ENCODE data around the gene PRKG1. TPM values are rescaled to one million over a fixed set of nuclear protein-coding genes. Genes with fewer than 3 reads are reported as not detected.

PRKG1 gene
- total RNA-seq, 2 donors from 2014 or later = 145 to 381 TPM

- H3K27me3 ChIP-seq (replicated peaks; ENCODE audit: insufficient read depth) = no peaks in the 10 kb centered on the region
- H3K27ac ChIP-seq = no peak overlapping the region
- H3K36me3 ChIP-seq = no peaks in the 10 kb centered on the region
- H3K4me1 ChIP-seq (ENCODE audit: control insufficient read depth in 1 of 2, low read depth in 2 of 2) = peaks cover 3 to 37% of the 10 kb centered on the region in 2 donors
- no peak overlapping the region for H3K4me3 ChIP-seq
- no peak for TF ChIP-seq CTCF (IDR thresholded peaks at IDR 0.05)
- H3K9me3 ChIP-seq = no peaks in the 10 kb centered on the region
- no peak for ATAC-seq (ENCODE audit: insufficient number of reproducible peaks, low FRiP score, low read depth)
- DNase-seq (ENCODE audit: low spot score) = no peak
Measured at GRCh38 chr10:51178634-51179033, 104.3 kb downstream of the PRKG1 start.

GRCh38 chr10:51180141-51180540 lies 105.9 kb downstream of the PRKG1 start:
- peaks cover 6 to 48% of the 10 kb centered on the region in 2 donors for H3K4me1 ChIP-seq (ENCODE audit: control insufficient read depth in 1 of 2, low read depth in 2 of 2)
- H3K36me3 ChIP-seq = no peaks in the 10 kb centered on the region
- TF ChIP-seq CTCF (IDR thresholded peaks at IDR 0.05) = no peak
- H3K4me3 ChIP-seq = no peak overlapping the region
- no peak for DNase-seq (ENCODE audit: low spot score)
- no peak for ATAC-seq (ENCODE audit: insufficient number of reproducible peaks, low FRiP score, low read depth)
- H3K9me3 ChIP-seq = no peaks in the 10 kb centered on the region
- no peaks in the 10 kb centered on the region for H3K27me3 ChIP-seq (replicated peaks; ENCODE audit: insufficient read depth)
- no peak overlapping the region for H3K27ac ChIP-seq

- H3K27ac ChIP-seq = peak overlapping the region in 1 of 2 donors; percentile 15
- no peaks in the 10 kb centered on the region for H3K27me3 ChIP-seq (replicated peaks; ENCODE audit: insufficient read depth)
- H3K9me3 ChIP-seq = no peaks in the 10 kb centered on the region
- TF ChIP-seq CTCF (IDR thresholded peaks at IDR 0.05) = no peak
- DNase-seq (ENCODE audit: low spot score) = no peak
- ATAC-seq (ENCODE audit: insufficient number of reproducible peaks, low FRiP score, low read depth) = no peak
- H3K36me3 ChIP-seq = no peaks in the 10 kb centered on the region
- H3K4me3 ChIP-seq = no peak overlapping the region
- H3K4me1 ChIP-seq (ENCODE audit: control insufficient read depth in 1 of 2, low read depth in 2 of 2) = peaks cover 15 to 57% of the 10 kb centered on the region in 2 donors
Measured at GRCh38 chr10:51183783-51184182, 109.5 kb downstream of the PRKG1 start.

- DNase-seq (ENCODE audit: low spot score) (no peak), ATAC-seq (ENCODE audit: insufficient number of reproducible peaks, low FRiP score, low read depth) (no peak)
- no peaks in the 10 kb centered on the region for H3K27me3 ChIP-seq (replicated peaks; ENCODE audit: insufficient read depth)
- H3K36me3 ChIP-seq = no peaks in the 10 kb centered on the region
- no peak overlapping the region for H3K4me3 ChIP-seq
- H3K27ac ChIP-seq = peak overlapping the region; percentile 7 to 19
- no peaks in the 10 kb centered on the region for H3K9me3 ChIP-seq
- H3K4me1 ChIP-seq (ENCODE audit: control insufficient read depth in 1 of 2, low read depth in 2 of 2) = peaks cover 17 to 67% of the 10 kb centered on the region in 2 donors
- no peak for TF ChIP-seq CTCF (IDR thresholded peaks at IDR 0.05)
Measured at GRCh38 chr10:51186361-51186760, 112.1 kb downstream of the PRKG1 start.

GRCh38 chr10:51188008-51188407 lies 113.7 kb downstream of the PRKG1 start:
- Histone ChIP-seq H3K27ac (peak overlapping the region in 1 of 2 donors; percentile 46), H3K4me1 (ENCODE audit: control insufficient read depth in 1 of 2, low read depth in 2 of 2) (peaks cover 30 to 75% of the 10 kb centered on the region in 2 donors), H3K4me3 (no peak overlapping the region), H3K9me3 (no peaks in the 10 kb centered on the region), H3K36me3 (no peaks in the 10 kb centered on the region), H3K27me3 (replicated peaks; ENCODE audit: insufficient read depth) (no peaks in the 10 kb centered on the region)
- no peak for ATAC-seq (ENCODE audit: insufficient number of reproducible peaks, low FRiP score, low read depth)
- TF ChIP-seq CTCF (IDR thresholded peaks at IDR 0.05) = no peak
- DNase-seq (ENCODE audit: low spot score) = no peak

Measured in thoracic aorta (tissue), 2 donors.